GM12892 (cell line): Measurements from ENCODE around the gene ARGLU1.

Experiments
- POLR2A ChIP-seq: IDR thresholded peaks from 2 replicates; pipeline ENCODE4 v1.6.1; 2011; ENCODE audit warnings: low read depth, low read length, control low read depth
- POLR2AphosphoS5 ChIP-seq: IDR thresholded peaks from 2 replicates; pipeline ENCODE4 v1.6.1; 2011; ENCODE audit warnings: low read depth, low read length, control low read depth
- TAF1 ChIP-seq: IDR thresholded peaks from 2 replicates; pipeline ENCODE4 v1.6.1; 2011; ENCODE audit warnings: low read depth, mild to moderate bottlenecking, control low read depth, low read length, borderline replicate concordance

DNA sequence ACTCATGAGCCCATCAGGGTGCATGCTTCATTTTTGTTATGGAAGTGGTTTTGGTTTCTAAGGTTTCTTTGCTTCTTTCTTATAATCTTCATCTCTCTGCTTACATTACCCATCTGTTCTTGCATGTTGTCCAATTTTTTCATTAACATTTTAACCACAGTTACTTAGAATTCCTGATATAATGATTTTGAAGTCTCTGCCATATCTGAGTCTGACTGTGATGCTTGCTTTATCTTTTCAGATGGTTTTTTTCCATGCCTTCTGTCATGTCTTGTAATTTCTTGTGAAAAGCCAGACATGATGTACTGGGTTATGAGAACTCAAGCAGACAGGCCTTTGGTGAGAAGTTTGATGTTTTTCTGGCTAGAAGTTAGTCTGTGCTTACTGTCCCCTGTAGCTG, 8.0 kb upstream of the ARGLU1 start:
- TF ChIP-seq POLR2A (no peak), POLR2AphosphoS5 (no peak), TAF1 (no peak)
